Subcutaneous abdominal adipose tissue (tissue), 5 donors: ENCODE results near the gene ALPK3.

Experiments used
- H3K27ac ChIP-seq: one replicate; pipeline ENCODE4 v1.7.0; 2013; ENCODE audit warnings: low read depth, mild to moderate bottlenecking, inconsistent platforms, low read length, moderate library complexity
- H3K27me3 ChIP-seq, 5 donors: one replicate each; pipeline ENCODE4 v1.7.0; 2013; ENCODE audit warnings: low read length in 5 of 5, inconsistent platforms in 1 of 5; ENCODE audit not compliant: control insufficient read depth in 5 of 5, insufficient read depth in 4 of 5
- H3K36me3 ChIP-seq, 5 donors: one replicate each; pipeline ENCODE4 v1.7.0; 2013; ENCODE audit warnings: low read length in 5 of 5; ENCODE audit not compliant: control insufficient read depth in 5 of 5, insufficient read depth in 5 of 5
- H3K4me1 ChIP-seq, 5 donors: one replicate each; pipeline ENCODE4 v1.7.0; 2013; ENCODE audit warnings: low read length in 5 of 5, mild to moderate bottlenecking in 3 of 5, moderate library complexity in 1 of 5; ENCODE audit not compliant: control insufficient read depth in 5 of 5, insufficient read depth in 5 of 5
- H3K4me3 ChIP-seq, 5 donors: one replicate each; pipeline ENCODE4 v1.7.0; 2013; ENCODE audit warnings: low read length in 5 of 5, low read depth in 1 of 5
- H3K9ac ChIP-seq, 5 donors: one replicate each; pipeline ENCODE4 v1.7.0; 2013; ENCODE audit warnings: low read length in 5 of 5, mild to moderate bottlenecking in 4 of 5, moderate library complexity in 3 of 5
- H3K9me3 ChIP-seq, 5 donors: one replicate each; pipeline ENCODE4 v1.7.0; 2013; ENCODE audit warnings: low read length in 5 of 5; ENCODE audit not compliant: control insufficient read depth in 5 of 5
- donor health status: healthy.
- donor health status: healthy.
- donor health status: healthy.
- donor health status: healthy.
- donor health status: healthy.

The ALPK3 gene

DNA sequence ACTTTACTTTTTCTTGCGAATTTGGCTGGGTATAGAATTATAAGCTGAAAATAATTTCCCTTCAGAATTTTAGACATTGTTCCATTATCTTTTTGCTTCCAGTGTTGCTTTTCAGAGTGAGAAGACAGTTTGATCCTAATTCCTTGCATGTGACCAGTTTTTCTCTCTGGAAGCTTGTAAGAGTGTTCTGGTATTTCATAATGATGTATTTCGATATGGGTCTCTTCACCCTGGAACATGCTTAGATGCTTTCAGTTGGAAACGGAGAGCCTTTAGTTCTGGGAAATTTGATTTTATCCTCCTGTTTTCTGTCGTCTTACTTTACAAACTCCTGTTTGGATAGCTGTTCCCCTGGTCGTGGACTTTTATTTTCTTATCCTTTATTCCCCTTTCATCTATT, 13.9 kb downstream of the ALPK3 start:
- Histone ChIP-seq H3K27me3 (no peaks in the 10 kb centered on the region), H3K9ac (no peak overlapping the region), H3K36me3 (peaks cover 0 to 3% (median 0%) of the 10 kb centered on the region in 5 donors), H3K27ac (peak overlapping the region; percentile 8), H3K9me3 (no peaks in the 10 kb centered on the region), H3K4me3 (no peak overlapping the region), H3K4me1 (peaks cover 0 to 89% (median 59%) of the 10 kb centered on the region in 5 donors)

DNA sequence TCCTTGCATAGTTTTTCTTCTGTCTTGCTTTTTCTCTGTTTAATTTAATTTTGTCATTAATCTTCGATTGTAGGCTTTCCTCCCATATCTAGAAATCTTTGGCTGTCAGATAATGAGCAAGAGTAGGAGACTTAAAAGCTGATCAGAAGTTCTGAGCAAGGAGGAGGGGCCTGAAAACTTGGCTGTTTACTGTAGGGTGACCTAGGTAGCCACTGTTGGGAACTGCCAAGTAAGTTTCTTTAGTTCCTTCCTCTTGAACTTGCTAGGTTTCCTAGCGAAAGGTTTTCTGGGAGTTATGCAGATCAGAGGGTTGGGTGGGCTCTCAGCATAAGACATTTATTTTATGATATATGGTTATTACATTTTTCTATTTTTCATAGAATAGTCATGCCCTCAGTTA, 14.5 kb downstream of the ALPK3 start:
- H3K27me3 ChIP-seq, result no peaks in the 10 kb centered on the region
- no peak overlapping the region for H3K9ac ChIP-seq
- H3K27ac ChIP-seq, result peak overlapping the region; percentile 8
- peaks cover 0 to 3% (median 0%) of the 10 kb centered on the region in 5 donors for H3K36me3 ChIP-seq
- H3K4me1 ChIP-seq, result peaks cover 0 to 83% (median 53%) of the 10 kb centered on the region in 5 donors
- no peak overlapping the region for H3K4me3 ChIP-seq
- no peaks in the 10 kb centered on the region for H3K9me3 ChIP-seq

DNA sequence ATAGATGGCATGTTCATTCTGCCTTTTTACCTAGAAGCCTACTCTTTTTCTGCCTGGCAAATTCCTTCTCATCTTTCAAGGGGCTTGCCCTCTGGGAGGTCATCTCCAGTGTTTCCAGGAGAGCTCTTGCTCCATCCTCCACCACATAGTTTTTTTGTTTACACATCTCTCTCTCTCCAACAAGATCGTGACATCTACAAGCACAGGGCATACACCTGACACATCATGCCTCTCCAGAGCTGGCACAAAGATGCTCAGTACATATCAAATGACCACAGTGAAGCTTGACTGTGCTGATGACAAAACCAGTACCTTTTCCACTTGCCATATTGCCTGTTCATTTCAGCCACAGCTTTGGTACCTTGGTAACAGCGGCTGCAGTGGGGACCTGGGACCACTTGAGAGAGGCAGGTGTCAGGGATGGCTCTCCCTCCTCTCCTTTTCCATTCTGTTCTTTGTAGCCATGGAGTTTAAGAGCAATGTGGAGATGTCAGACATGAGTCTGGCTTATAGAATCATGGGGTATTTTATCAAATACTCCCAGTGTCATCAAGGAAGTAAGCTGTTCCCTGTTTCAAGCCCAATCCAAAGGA, 15.4 kb downstream of the ALPK3 start:
- H3K27me3 ChIP-seq, result no peaks in the 10 kb centered on the region
- H3K9me3 ChIP-seq, result no peaks in the 10 kb centered on the region
- peak overlapping the region; percentile 67 for H3K27ac ChIP-seq
- peaks cover 0 to 1% (median 0%) of the 10 kb centered on the region in 5 donors for H3K36me3 ChIP-seq
- H3K9ac ChIP-seq, result peak overlapping the region in 4 of 5 donors; percentile 7 to 19 (median 10)
- no peak overlapping the region for H3K4me3 ChIP-seq
- H3K4me1 ChIP-seq, result peaks cover 0 to 74% (median 47%) of the 10 kb centered on the region in 5 donors

DNA sequence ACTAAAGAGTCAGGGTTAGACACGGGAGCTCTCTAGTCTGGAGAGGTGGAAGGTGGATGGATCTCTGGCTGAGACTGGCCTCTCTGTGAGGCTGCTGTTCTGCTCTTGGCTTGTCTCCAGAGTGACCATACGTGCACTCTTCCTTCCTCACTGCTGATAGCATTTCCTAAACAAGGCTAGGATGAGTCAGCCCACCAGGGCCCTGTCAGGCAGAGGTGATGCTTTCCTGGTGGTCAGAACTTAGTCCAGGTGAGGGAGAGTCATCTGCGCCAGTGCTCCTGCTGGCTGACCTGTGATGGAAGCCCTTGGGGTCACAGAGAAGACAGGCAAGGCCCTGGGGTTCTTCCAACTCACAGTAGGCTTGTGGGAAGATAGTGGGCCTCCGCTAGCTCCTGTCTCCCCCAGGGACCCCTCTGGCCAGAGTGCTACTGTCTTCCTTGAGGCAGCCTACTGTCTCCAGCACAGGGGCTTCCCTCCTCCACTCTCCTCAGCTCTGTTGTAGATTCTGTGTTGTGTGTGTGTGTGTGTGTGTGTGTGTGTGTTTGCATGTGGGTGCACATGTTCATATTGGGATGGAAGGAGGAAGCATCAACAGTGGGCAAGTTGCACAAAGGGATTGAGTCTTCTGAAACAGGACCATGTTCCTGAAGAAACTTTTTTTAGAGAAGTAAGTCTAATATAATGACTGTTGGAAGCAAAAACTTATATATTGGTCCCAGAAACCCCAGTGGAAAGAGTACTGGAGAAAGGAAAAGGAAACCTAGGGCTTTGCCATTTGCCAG, 16.5 kb downstream of the ALPK3 start:
- Histone ChIP-seq H3K27ac (peak overlapping the region; percentile 67), H3K36me3 (no peaks in the 10 kb centered on the region), H3K4me1 (peaks cover 0 to 63% (median 36%) of the 10 kb centered on the region in 5 donors)

DNA sequence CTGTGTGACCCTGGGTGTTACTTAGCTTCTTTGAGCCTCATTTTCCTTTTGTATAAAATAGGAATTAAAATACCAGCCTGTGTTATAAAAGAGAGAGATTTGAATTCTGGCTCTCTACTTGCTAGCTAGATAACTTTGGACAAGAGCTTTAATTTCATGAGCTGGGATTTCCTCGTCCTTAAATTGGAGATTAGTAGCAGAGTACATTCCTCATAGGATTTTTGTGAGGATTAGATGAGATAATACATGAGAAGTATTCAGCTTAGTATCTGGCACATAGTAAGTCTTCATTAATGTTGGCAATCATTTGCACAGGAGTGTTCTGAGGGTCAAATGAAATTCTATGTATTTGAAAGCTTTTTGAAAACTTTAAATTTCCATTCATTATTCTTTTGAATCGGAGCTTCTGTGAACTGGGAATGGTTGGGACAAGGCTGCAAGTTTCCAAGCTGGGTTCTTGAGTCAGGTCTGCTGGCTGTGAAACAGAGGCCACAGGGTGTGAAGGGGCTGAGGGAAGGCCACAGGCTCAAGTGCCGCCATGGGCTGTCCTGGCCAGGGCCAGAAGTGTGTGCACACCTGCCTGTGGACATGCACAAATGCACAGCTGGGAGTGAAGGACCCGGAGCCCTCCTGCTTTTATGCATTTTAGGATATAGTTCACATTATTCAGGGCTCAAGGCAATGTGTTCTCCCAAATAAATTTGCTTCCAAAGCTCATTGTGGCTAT, 17.2 kb downstream of the ALPK3 start:
- Histone ChIP-seq H3K9me3 (no peaks in the 10 kb centered on the region), H3K4me3 (no peak overlapping the region), H3K27ac (peak overlapping the region; percentile 67), H3K4me1 (peaks cover 0 to 59% (median 39%) of the 10 kb centered on the region in 5 donors), H3K27me3 (no peaks in the 10 kb centered on the region), H3K9ac (no peak overlapping the region), H3K36me3 (peaks cover 0 to 7% (median 1%) of the 10 kb centered on the region in 5 donors)

More for the DNA sequence above, 16.5 kb downstream of the ALPK3 start:
- no peaks in the 10 kb centered on the region for H3K27me3 ChIP-seq
- H3K9me3 ChIP-seq, result no peaks in the 10 kb centered on the region
- no peak overlapping the region for H3K4me3 ChIP-seq
- no peak overlapping the region for H3K9ac ChIP-seq

DNA sequence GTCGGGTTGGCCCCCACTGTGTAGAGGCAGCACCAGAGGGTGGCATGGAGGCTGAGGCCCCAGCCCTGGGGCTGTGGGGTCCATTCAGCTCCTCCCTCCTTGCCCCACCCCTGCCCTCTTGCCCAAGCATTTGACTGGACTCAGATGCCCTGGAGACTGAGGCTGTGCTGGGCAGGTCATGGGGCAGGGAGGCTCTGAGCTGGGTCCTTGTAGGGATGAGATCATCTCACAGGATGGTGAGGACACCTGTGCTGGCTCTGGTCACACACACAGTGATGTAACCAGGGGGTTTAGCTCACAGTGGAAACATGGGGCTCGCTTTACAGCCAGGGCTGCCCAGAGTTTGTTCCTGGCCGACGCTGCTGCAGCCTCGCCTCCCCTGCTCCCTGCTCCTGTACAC, 17.8 kb downstream of the ALPK3 start:
- Histone ChIP-seq H3K27me3 (no peaks in the 10 kb centered on the region), H3K9me3 (no peaks in the 10 kb centered on the region), H3K4me3 (no peak overlapping the region), H3K27ac (peak overlapping the region; percentile 67), H3K9ac (no peak overlapping the region), H3K4me1 (peaks cover 0 to 64% (median 40%) of the 10 kb centered on the region in 5 donors), H3K36me3 (peaks cover 0 to 12% (median 4%) of the 10 kb centered on the region in 5 donors)

DNA sequence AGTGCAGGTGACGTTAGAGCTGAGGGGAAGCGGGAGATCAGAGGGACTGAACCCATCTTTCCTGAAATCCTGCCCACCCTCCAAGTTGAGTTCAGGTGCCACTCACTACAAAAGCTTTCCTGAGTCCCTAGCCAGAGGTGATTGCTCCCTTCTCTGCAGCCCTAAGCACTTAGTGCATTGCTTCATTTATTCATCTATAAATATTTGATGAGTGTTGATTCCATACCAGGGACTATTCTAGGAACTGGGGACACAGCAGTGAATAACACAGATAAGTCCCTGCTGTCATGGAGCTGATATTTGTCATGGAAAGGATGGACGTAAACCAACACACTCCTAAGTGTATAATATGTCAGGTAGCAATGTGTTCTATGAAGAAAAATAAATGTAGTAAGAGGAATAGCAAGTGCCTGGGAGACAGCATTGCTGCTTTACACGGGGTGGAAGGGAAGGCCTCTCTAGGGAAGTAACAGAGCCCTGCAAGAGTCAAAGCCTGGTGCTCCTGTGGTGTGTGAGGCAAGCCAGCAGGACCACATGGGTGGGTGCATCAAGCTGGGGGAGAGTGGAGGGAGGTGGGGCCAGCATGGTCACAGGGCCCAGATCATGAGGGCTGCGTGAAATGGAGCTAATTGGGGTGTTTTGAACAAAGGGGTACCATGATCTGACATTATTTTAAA, 18.6 kb downstream of the ALPK3 start:
- Histone ChIP-seq H3K4me3 (no peak overlapping the region), H3K9me3 (no peaks in the 10 kb centered on the region), H3K27ac (no peak overlapping the region), H3K4me1 (peaks cover 0 to 65% (median 48%) of the 10 kb centered on the region in 5 donors), H3K36me3 (peaks cover 0 to 13% (median 4%) of the 10 kb centered on the region in 5 donors), H3K27me3 (no peaks in the 10 kb centered on the region), H3K9ac (no peak overlapping the region)

DNA sequence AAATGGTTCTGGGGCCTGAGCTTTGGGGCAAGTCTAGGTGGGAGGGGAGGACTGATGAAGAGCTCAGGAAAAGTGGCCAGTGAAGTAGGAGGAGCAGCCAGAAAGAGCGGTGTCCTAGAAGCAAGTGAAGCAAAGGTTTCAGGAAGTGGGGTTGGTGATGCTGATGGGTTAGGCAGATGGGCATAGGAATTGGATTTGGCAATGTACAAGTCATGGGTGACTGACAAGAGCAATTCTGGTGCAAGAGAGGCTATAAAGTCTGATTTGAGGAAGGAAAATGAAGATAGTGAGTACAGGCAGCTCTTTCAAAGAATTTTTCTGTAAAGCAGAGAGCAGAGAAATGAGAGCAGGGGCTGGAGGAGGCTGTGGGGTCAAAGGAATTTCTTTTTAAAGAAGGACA, 19.7 kb downstream of the ALPK3 start:
- Histone ChIP-seq H3K9ac (no peak overlapping the region), H3K4me3 (no peak overlapping the region), H3K36me3 (peaks cover 0 to 13% (median 4%) of the 10 kb centered on the region in 5 donors), H3K4me1 (peaks cover 0 to 64% (median 52%) of the 10 kb centered on the region in 5 donors), H3K27me3 (no peaks in the 10 kb centered on the region), H3K9me3 (no peaks in the 10 kb centered on the region), H3K27ac (no peak overlapping the region)

DNA sequence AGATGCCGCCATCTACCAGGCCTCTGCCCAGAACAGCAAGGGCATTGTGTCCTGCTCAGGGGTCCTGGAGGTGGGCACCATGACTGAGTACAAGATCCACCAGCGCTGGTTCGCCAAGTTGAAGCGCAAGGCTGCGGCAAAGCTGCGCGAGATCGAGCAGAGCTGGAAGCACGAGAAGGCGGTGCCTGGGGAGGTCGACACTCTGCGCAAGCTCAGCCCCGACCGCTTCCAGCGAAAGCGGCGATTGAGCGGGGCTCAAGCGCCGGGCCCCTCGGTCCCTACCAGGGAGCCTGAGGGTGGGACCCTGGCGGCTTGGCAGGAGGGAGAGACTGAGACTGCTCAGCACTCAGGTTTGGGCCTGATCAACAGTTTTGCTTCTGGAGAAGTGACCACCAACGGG, 22.6 kb downstream of the ALPK3 start:
- H3K36me3 ChIP-seq, result peaks cover 0 to 13% (median 4%) of the 10 kb centered on the region in 5 donors
- no peaks in the 10 kb centered on the region for H3K9me3 ChIP-seq
- peak overlapping the region in 1 of 5 donors; percentile 74 for H3K9ac ChIP-seq
- H3K4me3 ChIP-seq, result no peak overlapping the region
- H3K4me1 ChIP-seq, result peaks cover 0 to 38% (median 30%) of the 10 kb centered on the region in 5 donors
- no peaks in the 10 kb centered on the region for H3K27me3 ChIP-seq
- H3K27ac ChIP-seq, result peak overlapping the region; percentile 96
